Activated CD8-positive, alpha-beta memory T cell treated with anti-CD3 and anti-CD28 coated beads, Interleukin-2, amount 10 ng/mL, durations not matched to agents 7 days and 5 days (primary cell): ENCODE results near the gene MATN4. TPM values are rescaled to one million over a fixed set of nuclear protein-coding genes. Genes with fewer than 3 reads are reported as not detected.

Experiments
- total RNA-seq, 2 experiments: library from RNA; stranded (reverse); gene quantifications; one replicate each; pipeline ENCODE4 v1.2.3, GENCODE V29; 2021

The MATN4 gene
- total RNA-seq, 2 experiments from 2014 or later: 0.64 to 2.2 TPM

Other genes with a start within 250 kb of the MATN4 start
- gene KCNS1, start 207.2 kb downstream of the MATN4 start, total RNA-seq: under 1 TPM; 0.18 to 0.49 TPM
- gene WFDC5, start 193.1 kb downstream of the MATN4 start, total RNA-seq: not detected
- gene WFDC12, start 183.8 kb downstream of the MATN4 start, total RNA-seq: not detected
- not detected for gene PI3, start 133.4 kb downstream of the MATN4 start, total RNA-seq
- not detected for gene SEMG1, start 101.3 kb downstream of the MATN4 start, total RNA-seq
- not detected for gene SEMG2, start 86.9 kb downstream of the MATN4 start, total RNA-seq
- gene SLPI, start 53.7 kb downstream of the MATN4 start, total RNA-seq: not detected
- not detected for gene RBPJL, start 1.5 kb downstream of the MATN4 start, total RNA-seq
- 10 to 100 TPM; 15.0 to 50.7 TPM for gene SDC4, start 40.1 kb upstream of the MATN4 start, total RNA-seq
- 10 to 100 TPM; 19.6 to 24.9 TPM for gene SYS1, start 54.9 kb upstream of the MATN4 start, total RNA-seq
- gene TP53TG5, start 70.0 kb upstream of the MATN4 start, total RNA-seq: under 1 TPM in 1 of 2 experiments, not detected in 1; 0.15 TPM
- gene DBNDD2, start 100.0 kb upstream of the MATN4 start, total RNA-seq: 1 to 10 TPM; 6.6 to 9.7 TPM
- 10 to 100 TPM; 68.0 to 79.2 TPM for gene PIGT, start 107.8 kb upstream of the MATN4 start, total RNA-seq
- gene WFDC2, start 161.5 kb upstream of the MATN4 start, total RNA-seq: not detected
- gene SPINT3, start 207.3 kb upstream of the MATN4 start, total RNA-seq: not detected
- not detected for gene WFDC6, start 231.2 kb upstream of the MATN4 start, total RNA-seq
- not detected for gene EPPIN, start 239.1 kb upstream of the MATN4 start, total RNA-seq